Hepatocyte (in vitro differentiated cells): Measurements from ENCODE around the gene TRPM3. TPM values are rescaled to one million over a fixed set of nuclear protein-coding genes. Genes with fewer than 3 reads are reported as not detected.

Source experiments
- DNase-seq: peaks from one replicate; pipeline ENCODE4 v3.0.0-alpha.2; 2016; ENCODE audit warnings: low spot score
- H2AFZ ChIP-seq: fragments of 200-600 bp; sonication (generic); 2 replicates; pipeline ENCODE4 v1.6.0; 2016; ENCODE audit warnings: antibody characterized with exemption, mild to moderate bottlenecking
- H3K27ac ChIP-seq: fragments of 200-600 bp; sonication (generic); 2 replicates; pipeline ENCODE4 v1.5.1; 2016; ENCODE audit warnings: mild to moderate bottlenecking
- H3K27me3 ChIP-seq: fragments of 200-600 bp; sonication (generic); 2 replicates; pipeline ENCODE4 v1.6.1; 2016
- H3K36me3 ChIP-seq: fragments of 200-600 bp; sonication (generic); replicated peaks from 2 replicates; pipeline ENCODE4 v1.5.1; 2016; ENCODE audit warnings: low read depth; ENCODE audit not compliant: insufficient read depth
- H3K4me1 ChIP-seq: fragments of 200-600 bp; sonication (generic); 2 replicates; pipeline ENCODE4 v1.5.1; 2016; ENCODE audit warnings: mild to moderate bottlenecking, moderate library complexity; ENCODE audit not compliant: insufficient read depth
- H3K4me2 ChIP-seq: fragments of 200-600 bp; sonication (generic); 2 replicates; pipeline ENCODE4 v1.6.0; 2016
- H3K4me3 ChIP-seq: fragments of 200-600 bp; sonication (generic); 2 replicates; pipeline ENCODE4 v1.5.1; 2016; ENCODE audit warnings: mild to moderate bottlenecking
- H3K79me2 ChIP-seq: fragments of 200-600 bp; sonication (generic); 2 replicates; pipeline ENCODE4 v1.6.0; 2017; ENCODE audit warnings: mild to moderate bottlenecking
- H3K9me2 ChIP-seq: fragments of 200-600 bp; sonication (generic); replicated peaks from 2 replicates; pipeline ENCODE4 v1.6.0; 2017; ENCODE audit warnings: mild to moderate bottlenecking; ENCODE audit not compliant: insufficient read depth
- H3K9me3 ChIP-seq: fragments of 200-600 bp; sonication (generic); 2 replicates; pipeline ENCODE4 v1.5.1; 2016; ENCODE audit warnings: low read depth, mild to moderate bottlenecking
- H4K20me1 ChIP-seq: fragments of 200-600 bp; sonication (generic); 2 replicates; pipeline ENCODE4 v1.6.0; 2016; ENCODE audit warnings: mild to moderate bottlenecking; ENCODE audit not compliant: insufficient read depth, poor library complexity, severe bottlenecking
- EZH2 ChIP-seq: fragments of 200-600 bp; sonication (generic); IDR thresholded peaks from 2 replicates; pipeline ENCODE4 v1.6.1; 2016; ENCODE audit warnings: antibody characterized with exemption, mild to moderate bottlenecking, borderline replicate concordance
- EZH2phosphoT487 ChIP-seq: fragments of 200-600 bp; sonication (generic); IDR thresholded peaks from one replicate; pipeline ENCODE4 v1.6.1; 2018; ENCODE audit warnings: antibody characterized with exemption, mild to moderate bottlenecking, low read depth, moderate library complexity; ENCODE audit not compliant: unreplicated experiment, severe bottlenecking
- WGBS: methylation state at CpG from one replicate; pipeline ENCODE4 v1.1.6; 2016; ENCODE audit warnings: low lambda C conversion rate; ENCODE audit errors: missing lambda C conversion rate; 5-methylcytosine and 5-hydroxymethylcytosine counted together
- polyA plus RNA-seq: library from polyadenylated mRNA; unstranded; fragments of >200 nt; fragmentation: Nextera tagmentation; extraction: Ambion mirVana; gene quantifications from 2 replicates; pipeline ENCODE4 v1.2.1, GENCODE V29; 2016
- total RNA-seq: library from RNA; depleted of rRNA; stranded (reverse); fragments of >200 nt; gene quantifications from 2 replicates; pipeline ENCODE4 v1.2.3, GENCODE V29; 2014
- TF ChIP-seq, protein P1 (sequence below): fragments of 200-600 bp; sonication (generic); IDR thresholded peaks from 2 replicates; pipeline ENCODE4 v1.5.1; 2016; ENCODE audit warnings: antibody characterized with exemption, mild to moderate bottlenecking; ENCODE audit not compliant: poor library complexity

The TRPM3 gene
- total and polyA plus RNA-seq, 2 experiments from 2014 or later: 0.60 to 0.68 TPM

DNA sequence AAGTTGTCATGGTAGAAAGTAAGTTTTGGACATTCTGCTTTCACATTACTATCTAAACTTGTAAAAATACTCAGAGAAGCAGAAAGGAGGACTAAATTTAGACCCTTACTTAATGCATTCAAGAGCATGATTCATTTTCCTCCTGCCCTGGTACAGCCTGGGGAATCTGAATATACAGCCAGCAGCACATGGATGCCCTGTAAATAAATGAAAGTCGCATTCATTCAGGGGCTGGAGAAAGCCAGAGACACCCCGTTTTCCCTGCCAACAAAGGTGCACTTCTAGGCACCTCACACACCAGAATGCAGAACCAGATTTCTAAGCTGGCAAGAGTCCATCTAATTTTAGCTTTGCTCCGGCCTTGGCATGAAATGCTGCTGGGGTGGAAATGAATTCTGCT lies 534.2 kb downstream of the TRPM3 start:
- H3K79me2 ChIP-seq: no peaks in the 10 kb centered on the region
- peaks cover 27% of the 10 kb centered on the region for H3K4me1 ChIP-seq
- WGBS: 63% methylated on average over 3 of the region's 3 CpGs
- no peak overlapping the region for H2AFZ ChIP-seq
- no peaks in the 10 kb centered on the region for H4K20me1 ChIP-seq
- H3K9me2 ChIP-seq: no peaks in the 10 kb centered on the region
- peak; percentile 45 for DNase-seq
- H3K4me3 ChIP-seq: no peak overlapping the region
- H3K27ac ChIP-seq: peak overlapping the region; percentile 84
- H3K36me3 ChIP-seq: no peaks in the 10 kb centered on the region
- no peaks in the 10 kb centered on the region for H3K27me3 ChIP-seq
- no peaks in the 10 kb centered on the region for H3K9me3 ChIP-seq
- TF ChIP-seq EZH2 (no peak), EZH2phosphoT487 (no peak)
- TF ChIP-seq, protein P1, sequence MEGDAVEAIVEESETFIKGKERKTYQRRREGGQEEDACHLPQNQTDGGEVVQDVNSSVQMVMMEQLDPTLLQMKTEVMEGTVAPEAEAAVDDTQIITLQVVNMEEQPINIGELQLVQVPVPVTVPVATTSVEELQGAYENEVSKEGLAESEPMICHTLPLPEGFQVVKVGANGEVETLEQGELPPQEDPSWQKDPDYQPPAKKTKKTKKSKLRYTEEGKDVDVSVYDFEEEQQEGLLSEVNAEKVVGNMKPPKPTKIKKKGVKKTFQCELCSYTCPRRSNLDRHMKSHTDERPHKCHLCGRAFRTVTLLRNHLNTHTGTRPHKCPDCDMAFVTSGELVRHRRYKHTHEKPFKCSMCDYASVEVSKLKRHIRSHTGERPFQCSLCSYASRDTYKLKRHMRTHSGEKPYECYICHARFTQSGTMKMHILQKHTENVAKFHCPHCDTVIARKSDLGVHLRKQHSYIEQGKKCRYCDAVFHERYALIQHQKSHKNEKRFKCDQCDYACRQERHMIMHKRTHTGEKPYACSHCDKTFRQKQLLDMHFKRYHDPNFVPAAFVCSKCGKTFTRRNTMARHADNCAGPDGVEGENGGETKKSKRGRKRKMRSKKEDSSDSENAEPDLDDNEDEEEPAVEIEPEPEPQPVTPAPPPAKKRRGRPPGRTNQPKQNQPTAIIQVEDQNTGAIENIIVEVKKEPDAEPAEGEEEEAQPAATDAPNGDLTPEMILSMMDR: no peak
- no peak overlapping the region for H3K4me2 ChIP-seq

- no peaks in the 10 kb centered on the region for H3K27me3 ChIP-seq
- 59% methylated on average over 4 of the region's 4 CpGs for WGBS
- DNase-seq: peak; percentile 34
- no peaks in the 10 kb centered on the region for H3K9me2 ChIP-seq
- peaks cover 27% of the 10 kb centered on the region for H3K4me1 ChIP-seq
- no peaks in the 10 kb centered on the region for H3K79me2 ChIP-seq
- TF ChIP-seq EZH2phosphoT487 (no peak), EZH2 (no peak)
- TF ChIP-seq, protein P1: no peak
- H3K9me3 ChIP-seq: no peaks in the 10 kb centered on the region
- no peaks in the 10 kb centered on the region for H3K36me3 ChIP-seq
- H4K20me1 ChIP-seq: no peaks in the 10 kb centered on the region
- peak overlapping the region; percentile 84 for H3K27ac ChIP-seq
- H3K4me2 ChIP-seq: no peak overlapping the region
- H3K4me3 ChIP-seq: no peak overlapping the region
- H2AFZ ChIP-seq: no peak overlapping the region
Observed at GRCh38 chr9:70586476-70586875, 534.9 kb downstream of the TRPM3 start.

DNA sequence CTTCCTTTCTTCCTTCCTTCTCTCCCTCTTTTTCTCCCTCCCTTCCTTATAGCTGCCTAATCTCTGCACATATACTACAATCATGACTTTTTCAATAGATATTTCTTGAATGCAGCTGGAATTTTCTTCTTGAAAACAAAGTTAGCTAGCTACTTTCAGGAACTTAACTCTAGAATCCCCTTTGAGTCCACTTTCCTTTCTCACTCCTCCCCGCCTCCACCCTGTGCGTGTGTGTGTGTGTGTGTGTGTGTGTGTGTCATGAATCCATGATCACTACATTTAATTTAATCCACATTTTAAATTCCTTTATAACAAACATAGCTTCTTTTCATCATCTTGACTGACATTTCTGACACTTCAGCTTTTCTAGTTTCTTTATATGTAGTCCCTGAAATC lies 539.5 kb downstream of the TRPM3 start:
- WGBS: 66% methylated on average over 2 of the region's 2 CpGs
- H3K9me3 ChIP-seq: no peaks in the 10 kb centered on the region
- no peak overlapping the region for H3K4me3 ChIP-seq
- no peaks in the 10 kb centered on the region for H4K20me1 ChIP-seq
- TF ChIP-seq EZH2 (no peak), EZH2phosphoT487 (no peak)
- TF ChIP-seq, protein P1: no peak
- H3K36me3 ChIP-seq: no peaks in the 10 kb centered on the region
- no peak for DNase-seq
- no peak overlapping the region for H3K4me2 ChIP-seq
- no peak overlapping the region for H3K27ac ChIP-seq
- H3K27me3 ChIP-seq: no peaks in the 10 kb centered on the region
- no peak overlapping the region for H2AFZ ChIP-seq
- H3K9me2 ChIP-seq: no peaks in the 10 kb centered on the region
- H3K79me2 ChIP-seq: no peaks in the 10 kb centered on the region
- H3K4me1 ChIP-seq: no peaks in the 10 kb centered on the region
